Measurements from ENCODE around the gene PLEKHM3.

GRCh38 chr2:207929923-207930322, 95.4 kb downstream of the PLEKHM3 start:
- TF ChIP-seq, protein P1, sequence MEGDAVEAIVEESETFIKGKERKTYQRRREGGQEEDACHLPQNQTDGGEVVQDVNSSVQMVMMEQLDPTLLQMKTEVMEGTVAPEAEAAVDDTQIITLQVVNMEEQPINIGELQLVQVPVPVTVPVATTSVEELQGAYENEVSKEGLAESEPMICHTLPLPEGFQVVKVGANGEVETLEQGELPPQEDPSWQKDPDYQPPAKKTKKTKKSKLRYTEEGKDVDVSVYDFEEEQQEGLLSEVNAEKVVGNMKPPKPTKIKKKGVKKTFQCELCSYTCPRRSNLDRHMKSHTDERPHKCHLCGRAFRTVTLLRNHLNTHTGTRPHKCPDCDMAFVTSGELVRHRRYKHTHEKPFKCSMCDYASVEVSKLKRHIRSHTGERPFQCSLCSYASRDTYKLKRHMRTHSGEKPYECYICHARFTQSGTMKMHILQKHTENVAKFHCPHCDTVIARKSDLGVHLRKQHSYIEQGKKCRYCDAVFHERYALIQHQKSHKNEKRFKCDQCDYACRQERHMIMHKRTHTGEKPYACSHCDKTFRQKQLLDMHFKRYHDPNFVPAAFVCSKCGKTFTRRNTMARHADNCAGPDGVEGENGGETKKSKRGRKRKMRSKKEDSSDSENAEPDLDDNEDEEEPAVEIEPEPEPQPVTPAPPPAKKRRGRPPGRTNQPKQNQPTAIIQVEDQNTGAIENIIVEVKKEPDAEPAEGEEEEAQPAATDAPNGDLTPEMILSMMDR (IDR thresholded peaks at IDR 0.05; ENCODE audit: extremely low read depth in 1 of 2, insufficient read depth in 1 of 2, low read depth in 1 of 2, low read length in 2 of 2), result no peak
- no peak for TF ChIP-seq POLR2A (IDR thresholded peaks at IDR 0.05; ENCODE audit: low read depth, low read length)
- TF ChIP-seq POLR2AphosphoS5 (IDR thresholded peaks at IDR 0.05; ENCODE audit: insufficient read depth, low read depth, low read length), result no peak
- no peak for TF ChIP-seq MAX (IDR thresholded peaks at IDR 0.05; ENCODE audit: insufficient read depth, insufficient read length)
- no peak for TF ChIP-seq EZH2 (IDR thresholded peaks at IDR 0.05; ENCODE audit: borderline replicate concordance, low read depth, low read length, severe bottlenecking)
- TF ChIP-seq JUN (IDR thresholded peaks at IDR 0.05; ENCODE audit: borderline replicate concordance, insufficient read depth, insufficient read length, low read depth), result no peak
- no peak for TF ChIP-seq MYC (IDR thresholded peaks at IDR 0.05; ENCODE audit: low read depth, low read length)
